GM18870 (cell line): ENCODE results near the gene NRL.
"Not testable (repeated sequence)": the region's sequence is repeated elsewhere in the genome, so short reads cannot be mapped to it uniquely, and the experiment has no call there.

ENCODE experiments used
- ATAC-seq: cut with Tn5 transposase; IDR thresholded peaks from one replicate; pipeline ENCODE4 v1.9.1; 2021; ENCODE audit warnings: moderate library complexity; ENCODE audit not compliant: unreplicated experiment

Gene NRL

GRCh38 chr14:24127673-24128072 lies 12.9 kb upstream of the NRL start:
- no peak for ATAC-seq

GRCh38 chr14:24126939-24127338 lies 12.2 kb upstream of the NRL start:
- ATAC-seq, result no peak

DNA sequence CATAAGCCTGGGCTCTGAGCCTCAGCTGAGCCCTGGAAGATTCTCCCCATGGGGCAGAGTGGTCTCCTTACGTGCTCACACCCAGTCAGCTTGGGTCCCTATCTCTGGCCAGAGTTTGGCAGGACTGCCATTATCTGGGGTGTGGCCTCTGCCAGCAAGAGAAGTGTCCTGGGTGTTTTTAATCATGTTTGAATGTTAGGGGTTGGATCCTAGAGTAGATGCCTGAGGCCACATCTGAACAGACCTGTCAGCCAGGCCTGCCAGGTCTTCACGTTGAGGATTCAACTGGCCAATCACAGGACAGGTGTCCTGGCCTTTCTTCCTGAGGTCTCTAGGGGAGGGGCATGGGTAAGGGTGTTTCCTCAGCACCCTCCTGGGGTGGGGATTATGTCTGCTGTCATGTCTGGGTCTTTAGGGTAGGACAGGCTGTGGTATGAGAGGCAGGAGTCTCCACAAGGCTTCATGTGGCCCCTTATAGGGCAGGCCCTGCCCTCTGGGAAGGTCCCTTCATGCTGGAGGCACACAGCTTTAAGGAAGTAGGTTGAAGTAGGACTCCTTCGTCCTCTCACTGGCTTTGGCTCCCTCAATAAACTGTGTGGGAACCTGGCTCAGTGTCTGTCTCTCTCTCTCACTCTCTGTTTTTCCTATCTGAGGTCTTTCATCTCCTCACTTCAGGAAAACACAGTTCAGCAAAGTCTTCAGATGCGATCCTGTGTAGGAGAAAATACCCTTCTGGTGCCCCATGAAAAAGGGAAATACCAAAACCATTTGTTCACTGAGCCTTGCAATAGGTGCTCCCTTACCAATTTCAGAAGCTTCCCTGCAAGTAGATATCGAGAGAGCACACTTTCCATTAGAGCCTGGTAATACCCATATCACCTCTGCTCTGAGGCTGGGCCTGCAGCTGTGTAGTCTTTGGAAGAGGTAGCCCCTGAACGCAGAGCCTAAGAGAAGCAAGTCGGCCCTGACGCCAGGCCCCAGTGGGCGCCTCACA lies 9.0 kb upstream of the NRL start:
- ATAC-seq, result peak; percentile 50

DNA sequence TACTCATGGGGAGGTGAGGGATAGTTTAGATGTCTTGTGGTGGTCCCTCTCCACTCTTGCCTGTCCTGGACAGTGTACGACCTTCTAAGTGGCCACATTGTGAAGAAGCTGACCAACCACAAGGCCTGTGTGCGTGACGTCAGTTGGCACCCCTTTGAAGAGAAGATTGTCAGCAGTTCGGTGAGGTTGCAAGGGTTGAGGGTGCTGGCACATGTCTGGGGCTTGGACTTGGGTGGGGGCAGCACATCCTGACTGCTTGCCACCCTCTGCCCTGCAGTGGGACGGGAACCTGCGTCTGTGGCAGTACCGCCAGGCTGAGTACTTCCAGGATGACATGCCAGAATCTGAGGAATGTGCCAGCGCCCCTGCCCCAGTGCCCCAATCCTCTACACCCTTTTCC lies 8.1 kb upstream of the NRL start:
- ATAC-seq, result no peak

DNA sequence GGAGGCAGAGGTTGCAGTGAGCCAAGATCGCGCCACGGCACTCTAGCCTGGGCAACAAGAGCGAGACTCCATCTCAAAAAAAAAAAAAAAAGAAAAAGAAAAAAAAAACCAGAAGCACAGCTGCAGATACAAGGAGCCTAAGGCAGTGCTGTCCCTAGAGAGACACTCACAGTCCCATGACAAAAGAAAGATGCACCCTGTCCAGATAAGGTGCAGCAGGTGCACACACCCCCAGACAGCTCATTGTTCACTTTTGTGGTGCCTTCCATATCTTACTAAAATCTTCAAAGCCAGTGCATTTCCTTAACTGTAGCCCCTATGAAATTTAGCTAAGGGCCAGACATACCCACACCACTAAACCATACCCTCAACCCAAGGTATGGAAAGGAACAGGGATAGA lies 7.7 kb upstream of the NRL start:
- ATAC-seq, result no peak

DNA sequence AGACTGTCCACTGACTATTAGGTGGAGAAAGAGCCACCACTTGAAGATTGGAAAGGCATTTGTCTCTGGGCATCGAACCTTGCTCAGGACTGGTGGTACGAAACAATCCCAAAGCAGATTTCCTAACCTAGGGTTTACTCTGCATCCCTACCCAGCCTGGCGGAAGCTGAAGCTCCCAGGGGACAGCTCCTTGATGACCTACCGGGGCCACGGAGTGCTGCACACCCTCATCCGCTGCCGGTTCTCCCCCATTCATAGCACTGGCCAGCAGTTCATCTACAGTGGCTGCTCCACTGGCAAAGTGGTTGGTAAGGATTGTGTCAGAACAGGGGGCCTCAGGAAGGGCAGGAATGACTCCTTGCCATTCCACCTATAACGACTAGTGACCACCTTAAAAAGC lies 6.5 kb upstream of the NRL start:
- ATAC-seq, result no peak

DNA sequence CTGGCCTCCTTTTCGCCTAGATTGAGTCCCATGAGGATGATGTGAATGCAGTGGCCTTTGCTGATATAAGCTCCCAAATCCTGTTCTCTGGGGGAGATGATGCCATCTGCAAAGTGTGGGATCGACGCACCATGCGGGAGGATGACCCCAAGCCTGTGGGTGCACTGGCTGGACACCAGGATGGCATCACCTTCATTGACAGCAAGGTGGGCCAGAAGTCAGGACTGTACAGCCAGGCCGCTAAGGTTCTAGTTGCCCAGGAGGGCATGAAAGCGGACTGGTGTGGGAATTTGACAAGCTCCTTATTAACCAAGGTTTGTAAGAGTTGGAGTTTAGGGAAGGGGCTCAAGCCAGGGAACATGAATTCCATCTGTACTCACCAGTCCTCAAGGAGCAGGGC lies 4.9 kb upstream of the NRL start:
- no peak for ATAC-seq

DNA sequence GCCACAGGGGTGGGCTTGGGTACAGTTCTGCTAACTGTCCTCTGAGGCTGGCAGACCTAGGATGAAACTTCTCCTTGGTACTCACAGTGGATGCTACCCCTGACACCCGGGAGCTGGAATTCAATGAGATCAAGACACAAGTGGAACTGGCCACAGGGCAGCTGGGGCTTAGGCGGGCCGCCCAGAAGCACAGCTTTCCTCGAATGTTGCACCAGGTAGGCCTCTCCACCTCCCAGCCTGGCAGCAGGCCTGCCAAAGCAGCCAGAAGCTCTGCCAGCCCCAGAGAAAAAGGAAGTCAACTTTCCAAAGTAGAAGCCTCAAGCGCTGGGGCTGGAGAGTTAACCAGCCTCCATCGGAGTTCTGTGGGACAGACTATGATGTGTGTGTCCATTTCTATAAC lies 2.4 kb upstream of the NRL start:
- ATAC-seq, result no peak

DNA sequence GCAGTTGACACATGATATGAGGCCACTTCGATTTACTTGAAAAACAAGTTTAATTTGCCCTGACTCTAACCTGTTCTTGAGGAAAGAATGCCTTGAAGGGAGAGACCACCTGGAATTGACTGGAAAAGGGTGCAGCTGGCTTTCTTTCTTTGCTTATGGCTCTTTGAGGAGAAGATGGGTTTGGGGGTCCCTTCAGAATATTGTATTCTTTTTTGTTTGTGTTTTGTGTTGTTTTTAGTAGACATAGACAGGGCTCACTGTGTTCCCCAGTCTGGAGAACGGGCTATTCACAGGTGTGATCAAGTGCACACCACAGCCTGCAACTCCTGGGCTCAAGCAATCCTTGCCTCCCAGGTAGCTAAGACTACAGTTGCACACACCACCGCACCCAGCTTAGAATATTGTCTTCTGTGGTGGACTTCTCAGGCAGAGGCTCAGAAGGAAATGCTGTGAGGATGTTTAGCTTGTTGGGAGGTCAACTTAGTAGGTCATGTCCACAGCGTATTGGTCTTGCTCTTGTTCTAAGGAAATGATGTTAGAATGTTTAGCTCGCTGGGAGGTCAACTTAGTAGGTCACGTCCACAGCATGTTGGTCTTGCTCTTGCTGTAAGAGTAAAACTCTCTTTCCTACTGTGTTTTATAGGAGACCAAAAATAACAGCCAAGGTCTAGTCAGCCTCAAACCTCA lies 1.5 kb upstream of the NRL start:
- no peak for ATAC-seq

DNA sequence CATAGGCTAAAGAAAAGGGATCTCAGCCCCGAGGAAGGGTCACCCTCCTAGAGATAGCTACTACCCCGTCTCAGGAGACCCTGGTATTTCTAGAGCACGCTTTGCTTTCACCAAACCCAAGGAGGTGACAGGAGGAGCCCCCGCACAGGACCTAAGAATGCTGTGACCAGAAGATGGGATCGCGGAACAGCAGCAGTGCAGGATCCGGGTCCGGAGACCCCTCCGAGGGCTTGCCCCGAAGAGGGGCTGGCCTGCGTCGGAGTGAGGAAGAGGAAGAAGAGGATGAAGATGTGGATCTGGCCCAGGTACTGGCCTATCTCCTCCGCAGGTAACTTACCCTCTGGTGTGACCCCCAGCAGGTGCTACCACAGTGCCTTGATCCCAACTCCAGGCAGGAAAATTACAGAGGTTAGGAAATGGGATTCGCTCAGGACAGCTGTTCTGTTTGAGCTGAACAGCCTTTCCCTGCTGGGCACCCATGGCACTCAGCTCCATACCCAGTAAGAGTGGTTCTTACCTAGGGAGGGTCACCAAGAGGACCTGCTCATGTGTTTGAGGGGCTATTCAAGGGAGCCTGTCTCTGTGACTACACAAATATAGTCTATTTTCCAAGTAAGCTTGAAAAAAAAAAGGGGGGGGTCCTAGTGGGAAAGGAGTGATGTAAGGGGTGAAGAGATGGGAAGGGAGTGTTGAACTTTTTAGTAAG lies 826 bp upstream of the NRL start:
- no peak for ATAC-seq

DNA sequence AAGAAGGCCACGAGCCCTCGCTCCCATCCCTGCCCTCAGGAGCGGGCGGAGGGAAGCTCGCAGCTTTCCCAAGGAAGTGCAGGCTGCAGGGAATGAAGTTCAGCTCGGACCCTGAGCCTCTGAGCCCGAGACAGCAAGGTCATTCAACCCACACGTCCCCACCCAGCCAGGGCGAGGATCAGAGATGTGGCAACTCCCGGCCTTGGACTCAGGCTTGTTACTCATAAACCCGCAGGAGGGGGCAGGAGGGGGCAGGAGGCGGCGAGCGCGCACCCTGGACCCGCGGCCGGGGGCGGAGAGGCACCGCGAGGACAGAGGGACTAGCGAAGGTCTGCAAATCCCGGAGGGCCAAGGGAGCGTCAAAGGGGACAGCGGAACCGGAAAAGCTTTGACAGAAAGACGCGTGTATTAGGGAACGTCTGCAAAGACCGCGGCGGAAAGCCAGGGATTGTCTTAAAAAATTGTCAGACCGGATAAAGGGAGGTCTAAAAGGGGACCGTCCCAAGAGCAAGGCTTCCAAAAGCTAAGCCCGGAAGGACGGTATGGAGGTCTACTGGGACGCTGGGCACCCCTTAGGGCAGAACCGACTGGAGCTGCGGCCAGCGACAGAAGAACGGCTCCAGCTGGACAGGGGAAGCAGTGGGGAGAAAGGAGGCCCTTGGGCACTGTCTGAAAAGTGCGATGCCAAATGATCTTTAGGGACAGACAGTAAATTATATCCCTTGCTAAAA lies 783 bp downstream of the NRL start:
- no peak for ATAC-seq

DNA sequence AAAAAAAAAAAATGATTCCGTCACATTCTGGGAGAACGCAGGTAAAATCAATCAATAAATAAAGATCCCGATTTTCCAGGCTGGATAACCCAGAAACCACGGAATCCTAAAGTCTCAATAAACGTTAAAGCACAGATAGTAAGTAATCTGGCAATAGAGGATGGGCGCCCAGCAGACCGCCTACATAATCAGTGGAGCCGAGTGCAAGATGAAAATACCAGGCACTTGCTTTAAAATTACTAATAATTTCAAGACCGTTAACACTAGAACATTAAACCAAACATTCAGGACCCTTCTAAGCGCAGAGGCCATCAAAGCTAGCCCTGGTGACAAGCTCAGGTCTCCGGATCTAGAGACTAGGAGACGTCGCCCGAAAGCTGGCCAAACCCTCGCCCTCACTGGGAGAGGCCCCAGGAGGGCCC lies 1.4 kb downstream of the NRL start:
- no peak for ATAC-seq

GRCh38 chr14:24110523-24110922 lies 4.2 kb downstream of the NRL start:
- no peak for ATAC-seq

GRCh38 chr14:24110060-24110459 lies 4.7 kb downstream of the NRL start:
- no peak for ATAC-seq

GRCh38 chr14:24108336-24108874 lies 6.3 kb downstream of the NRL start:
- ATAC-seq, result peak; percentile 14

DNA sequence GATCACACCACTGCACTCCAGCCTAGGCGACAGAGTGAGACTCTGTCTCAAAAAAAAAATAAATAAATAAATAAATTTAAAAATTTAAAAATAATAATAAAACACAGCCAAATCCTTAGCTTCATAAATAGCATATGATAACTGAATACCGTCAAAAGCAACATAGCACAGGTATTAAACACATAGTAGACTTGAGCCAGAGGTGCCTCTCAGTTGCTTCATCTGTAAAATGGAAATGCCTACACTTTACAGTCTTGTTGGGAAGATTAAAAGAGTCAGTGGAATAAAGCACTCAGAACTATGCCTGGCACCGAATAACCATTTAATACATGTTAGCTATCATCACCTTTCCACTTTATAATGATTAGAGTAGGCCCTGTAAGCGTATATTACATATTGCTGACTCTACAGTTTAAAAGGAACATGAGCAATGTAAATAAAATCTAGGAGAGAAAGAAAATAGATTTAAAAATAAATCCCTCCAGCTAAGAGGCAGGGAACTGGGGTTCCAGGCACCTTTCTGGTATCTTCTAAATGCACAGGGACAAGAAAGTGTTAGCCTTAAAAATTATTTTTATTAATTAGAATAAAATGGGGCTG lies 8.0 kb downstream of the NRL start:
- no peak for ATAC-seq

GRCh38 chr14:24105609-24106239 lies 9.0 kb downstream of the NRL start:
- ATAC-seq, result not testable (repeated sequence)

DNA sequence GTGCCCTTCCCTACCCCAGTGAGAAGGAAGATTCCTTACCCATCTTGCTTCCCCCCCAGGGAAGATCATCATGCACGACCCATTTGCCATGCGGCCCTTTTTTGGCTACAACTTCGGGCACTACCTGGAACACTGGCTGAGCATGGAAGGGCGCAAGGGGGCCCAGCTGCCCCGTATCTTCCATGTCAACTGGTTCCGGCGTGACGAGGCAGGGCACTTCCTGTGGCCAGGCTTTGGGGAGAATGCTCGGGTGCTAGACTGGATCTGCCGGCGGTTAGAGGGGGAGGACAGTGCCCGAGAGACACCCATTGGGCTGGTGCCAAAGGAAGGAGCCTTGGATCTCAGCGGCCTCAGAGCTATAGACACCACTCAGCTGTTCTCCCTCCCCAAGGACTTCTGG lies 11.3 kb downstream of the NRL start:
- ATAC-seq, result no peak

- no peak for ATAC-seq
Observed at GRCh38 chr14:24102357-24103048, 12.2 kb downstream of the NRL start.
